Stimulated activated naive CD8-positive, alpha-beta T cell treated with anti-CD3 and anti-CD28 coated beads, Interleukin-15, amount 100 ng/mL, for 72 hours (primary cell): ENCODE measurements around the gene HEBP2.
"Not testable (repeated sequence)": the region's sequence is repeated elsewhere in the genome, so short reads cannot be mapped to it uniquely, and the experiment has no call there.

Experiments
- ATAC-seq: fragments of 150-1000 bp; cut with Tn5 transposase; 2 replicates; pipeline ENCODE4 v1.10.0; 2021; ENCODE audit warnings: mild to moderate bottlenecking, moderate library complexity
- DNase-seq, 2 donors: peaks; one replicate each; pipeline ENCODE4 v3.0.0; 2021 to 2022
- H3K27ac Mint-ChIP-seq, 2 donors: one replicate each; pipeline ENCODE4 v1.8.0; 2022; ENCODE audit warnings: mild to moderate bottlenecking in 2 of 2, mixed read lengths in 2 of 2, moderate library complexity in 2 of 2
- H3K27me3 Mint-ChIP-seq: one replicate; pipeline ENCODE4 v1.8.0; 2022; ENCODE audit warnings: mixed read lengths
- H3K4me1 Mint-ChIP-seq: one replicate; pipeline ENCODE4 v1.8.0; 2022; ENCODE audit warnings: mild to moderate bottlenecking, mixed read lengths
- H3K4me3 Mint-ChIP-seq, 2 donors: one replicate each; pipeline ENCODE4 v1.8.0; 2022; ENCODE audit warnings: mild to moderate bottlenecking in 2 of 2, mixed read lengths in 2 of 2, moderate library complexity in 1 of 2
- H3K9me3 Mint-ChIP-seq, 2 donors: one replicate each; pipeline ENCODE4 v1.8.0; 2022; ENCODE audit warnings: mixed read lengths in 2 of 2

The HEBP2 gene

DNA sequence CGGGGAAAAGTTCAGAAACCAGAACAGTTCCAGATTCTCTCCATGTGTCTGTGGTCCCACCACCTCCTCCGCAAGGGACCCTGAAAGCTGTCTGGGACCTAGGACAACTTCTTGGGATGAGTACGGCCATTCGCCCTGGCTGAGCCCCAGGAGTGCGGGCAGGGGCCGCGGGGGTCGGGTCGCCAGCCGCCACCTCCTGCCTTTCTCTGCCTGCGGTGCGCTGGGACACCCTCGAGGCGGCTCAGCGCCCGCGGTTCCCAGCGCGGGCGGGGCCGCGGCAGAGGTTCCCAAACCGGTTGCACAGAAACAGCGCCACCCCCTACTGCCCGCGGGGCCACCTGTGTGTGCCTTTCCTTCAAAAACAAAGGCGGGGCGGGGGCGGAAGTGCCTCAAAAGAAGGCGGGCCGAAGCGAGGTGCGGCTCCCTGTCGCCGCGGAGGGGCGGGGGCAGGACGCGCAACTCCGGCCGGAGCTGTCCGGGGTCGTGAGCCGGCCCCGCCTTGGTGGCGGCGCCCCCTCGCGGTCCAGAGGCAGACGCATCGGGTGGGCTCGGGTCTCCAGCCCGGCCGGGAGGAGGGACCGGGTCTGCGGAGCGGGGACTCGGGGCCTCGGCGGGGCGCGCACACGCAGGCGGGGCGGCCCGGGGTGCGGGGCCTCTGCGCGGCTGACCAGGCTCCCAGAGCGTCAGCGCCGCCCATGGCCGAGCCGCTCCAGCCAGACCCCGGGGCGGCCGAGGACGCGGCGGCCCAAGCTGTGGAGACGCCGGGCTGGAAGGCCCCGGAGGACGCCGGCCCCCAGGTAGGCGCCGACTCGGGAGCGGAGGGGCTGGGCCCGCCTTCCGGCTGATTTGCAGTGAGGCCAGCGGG is at the start of gene HEBP2:
HEBP2 (plus strand) TSS at position 423 of the 865 bp plus-strand sequence; CDS start at position 696, 273 bp downstream.
- DNase-seq (peak; percentile 88 to 93), ATAC-seq (peak; percentile 90)
- Mint-ChIP-seq H3K27me3 (no peaks in the 10 kb centered on the region), H3K9me3 (no peaks in the 10 kb centered on the region), H3K4me1 (peaks cover 26% of the 10 kb centered on the region), H3K27ac (peak within 1 kb of the TSS; percentile 80 to 94), H3K4me3 (peak within 1 kb of the TSS; percentile 82 to 89)

- H3K4me3 Mint-ChIP-seq = no peak overlapping the region
- no peak for DNase-seq
- no peaks in the 10 kb centered on the region for H3K4me1 Mint-ChIP-seq
- peaks cover 24% of the 10 kb centered on the region for H3K27me3 Mint-ChIP-seq
- no peak for ATAC-seq
- H3K9me3 Mint-ChIP-seq = no peaks in the 10 kb centered on the region
- no peak overlapping the region for H3K27ac Mint-ChIP-seq
Observed at GRCh38 chr6:138357928-138358327, 46.1 kb upstream of the HEBP2 start.

GRCh38 chr6:138368684-138369083 is 35.3 kb upstream of the HEBP2 start:
- H3K4me3 Mint-ChIP-seq, ATAC-seq, DNase-seq, H3K27ac Mint-ChIP-seq, H3K4me1 Mint-ChIP-seq: not testable (repeated sequence)
- Mint-ChIP-seq H3K27me3 (peaks cover 32% of the 10 kb centered on the region), H3K9me3 (peaks cover 0 to 14% of the 10 kb centered on the region in 2 donors)

GRCh38 chr6:138370631-138371451 is 33.2 kb upstream of the HEBP2 start:
- Mint-ChIP-seq H3K27me3 (peaks cover 17% of the 10 kb centered on the region), H3K4me1 (no peaks in the 10 kb centered on the region), H3K4me3 (no peak overlapping the region), H3K9me3 (peaks cover 0 to 6% of the 10 kb centered on the region in 2 donors), H3K27ac (peak overlapping the region; percentile 28 to 57)
- DNase-seq (no peak), ATAC-seq (no peak)

- Mint-ChIP-seq H3K9me3 (peaks cover 0 to 6% of the 10 kb centered on the region in 2 donors), H3K4me1 (no peaks in the 10 kb centered on the region), H3K27ac (no peak overlapping the region), H3K27me3 (peaks cover 13% of the 10 kb centered on the region), H3K4me3 (no peak overlapping the region)
- no peak for DNase-seq
- no peak for ATAC-seq
Observed at GRCh38 chr6:138371452-138371711, 32.6 kb upstream of the HEBP2 start.

DNA sequence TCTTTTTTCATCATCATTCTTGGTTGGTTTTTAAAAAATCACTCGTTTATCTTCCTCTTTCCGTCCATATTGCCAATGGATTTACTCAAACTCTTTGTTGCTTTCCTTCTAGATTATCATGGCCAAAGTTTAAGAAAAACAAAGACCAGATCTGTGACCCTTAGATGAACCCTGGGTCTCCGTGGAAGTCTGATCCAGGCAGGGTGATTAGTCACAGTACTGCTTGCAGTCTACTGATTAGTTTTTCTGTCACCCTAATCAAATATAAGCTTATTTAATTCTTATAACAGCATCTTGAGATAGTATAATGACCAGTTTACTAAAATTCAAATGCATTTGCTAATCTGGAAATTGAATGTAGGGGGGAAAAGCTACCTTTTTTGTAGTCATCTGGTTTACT is 32.3 kb upstream of the HEBP2 start:
- peaks cover 0 to 6% of the 10 kb centered on the region in 2 donors for H3K9me3 Mint-ChIP-seq
- H3K4me1 Mint-ChIP-seq = no peaks in the 10 kb centered on the region
- ATAC-seq (no peak), DNase-seq (no peak)
- H3K27me3 Mint-ChIP-seq = peaks cover 10% of the 10 kb centered on the region
- peak overlapping the region in 1 of 2 donors; percentile 76 for H3K27ac Mint-ChIP-seq
- H3K4me3 Mint-ChIP-seq = no peak overlapping the region

- no peak overlapping the region for H3K27ac Mint-ChIP-seq
- no peaks in the 10 kb centered on the region for H3K27me3 Mint-ChIP-seq
- no peaks in the 10 kb centered on the region for H3K4me1 Mint-ChIP-seq
- H3K4me3 Mint-ChIP-seq = no peak overlapping the region
- ATAC-seq = peak; percentile 72
- H3K9me3 Mint-ChIP-seq = no peaks in the 10 kb centered on the region
- DNase-seq = no peak
Observed at GRCh38 chr6:138372711-138373463, 31.1 kb upstream of the HEBP2 start.

DNA sequence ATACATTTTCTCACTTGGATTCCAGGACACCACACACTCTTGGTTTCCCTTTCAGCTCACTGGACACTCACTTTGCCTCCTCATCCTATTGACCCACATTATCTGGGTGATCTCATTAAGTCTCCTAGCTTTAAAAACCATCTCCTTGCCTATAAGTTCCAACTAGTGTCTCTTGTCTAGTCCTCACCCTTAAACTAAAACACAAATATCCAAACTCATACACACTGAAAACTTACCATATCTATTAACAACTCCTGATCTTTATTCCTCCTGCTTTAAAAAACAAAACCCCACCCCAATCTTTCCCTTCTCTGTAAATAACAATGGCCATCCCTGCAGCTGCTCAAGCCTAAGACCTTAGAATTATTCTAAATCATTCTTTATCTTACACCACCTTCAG is 29.8 kb upstream of the HEBP2 start:
- ATAC-seq (no peak), DNase-seq (no peak)
- H3K4me3 Mint-ChIP-seq = no peak overlapping the region
- no peaks in the 10 kb centered on the region for H3K4me1 Mint-ChIP-seq
- no peaks in the 10 kb centered on the region for H3K27me3 Mint-ChIP-seq
- no peaks in the 10 kb centered on the region for H3K9me3 Mint-ChIP-seq
- H3K27ac Mint-ChIP-seq = no peak overlapping the region

DNA sequence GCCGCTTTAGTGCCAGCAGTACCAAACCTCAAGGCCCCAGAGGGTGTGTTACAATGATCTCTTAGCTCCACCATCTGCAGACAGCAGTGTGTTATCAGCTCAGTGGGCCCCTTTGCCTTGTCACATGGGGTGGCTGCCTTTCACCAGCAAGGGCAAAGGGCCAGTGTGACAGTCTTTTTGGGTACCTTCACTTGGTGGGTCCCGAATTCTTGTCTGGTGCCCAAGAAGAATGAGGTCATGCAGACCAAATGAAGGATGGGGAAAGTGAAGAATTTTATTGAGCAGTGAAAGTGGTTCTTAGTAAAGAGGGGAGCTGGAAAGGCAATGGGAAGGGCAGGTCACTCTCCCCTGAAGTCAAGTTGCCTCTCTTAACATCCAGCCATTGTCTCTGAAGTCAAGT is 29.2 kb upstream of the HEBP2 start:
- Mint-ChIP-seq H3K4me3 (no peak overlapping the region), H3K27me3 (no peaks in the 10 kb centered on the region), H3K4me1 (no peaks in the 10 kb centered on the region), H3K27ac (no peak overlapping the region), H3K9me3 (no peaks in the 10 kb centered on the region)
- ATAC-seq (no peak), DNase-seq (no peak)

DNA sequence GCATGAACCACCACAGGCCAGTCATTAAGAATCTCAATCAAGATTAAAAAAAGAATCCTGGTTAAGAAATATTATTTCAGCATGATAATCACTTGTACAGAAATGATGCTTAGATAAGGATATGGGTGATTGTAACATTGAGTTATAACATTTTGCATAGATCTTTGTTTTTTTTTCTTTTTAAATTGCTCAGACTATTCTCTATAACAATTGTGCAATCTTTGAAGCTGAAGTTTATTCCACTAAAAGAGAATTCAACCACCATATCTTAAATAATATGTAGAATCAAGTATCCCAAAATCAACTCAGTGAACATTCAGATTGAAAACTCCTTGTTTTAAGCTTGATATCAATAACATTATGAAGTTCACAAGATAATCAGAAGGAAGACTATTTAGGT is 27.0 kb upstream of the HEBP2 start:
- Mint-ChIP-seq H3K27me3 (no peaks in the 10 kb centered on the region), H3K4me3 (no peak overlapping the region), H3K4me1 (no peaks in the 10 kb centered on the region), H3K9me3 (no peaks in the 10 kb centered on the region), H3K27ac (no peak overlapping the region)
- ATAC-seq (no peak), DNase-seq (no peak)

DNA sequence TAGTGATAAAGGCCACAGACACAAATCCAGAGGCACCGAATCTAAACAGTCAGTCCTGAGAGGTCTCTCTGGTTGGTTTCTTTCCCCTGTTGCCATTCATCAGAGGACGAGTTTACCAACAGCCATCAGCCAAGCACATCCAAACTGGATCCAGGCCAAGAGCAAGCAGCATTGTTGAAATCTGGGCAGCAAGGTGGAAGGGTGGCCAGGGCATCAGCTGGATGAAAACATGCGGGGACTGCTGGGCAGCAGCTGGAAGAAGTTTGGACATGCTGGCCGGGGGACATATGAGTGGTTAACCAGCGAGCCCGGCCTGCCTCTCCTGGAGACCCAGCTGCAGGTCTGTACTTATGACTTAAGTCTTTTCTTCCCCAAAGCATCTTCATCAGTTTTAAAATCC is 26.2 kb upstream of the HEBP2 start, which contains the start of gene SMIM28:
SMIM28 (plus strand) TSS at position 62 of the 400 bp plus-strand sequence; CDS start at position 230, 168 bp downstream.
- Mint-ChIP-seq H3K4me3 (no peak within 1 kb of the TSS), H3K4me1 (no peaks in the 10 kb centered on the region), H3K27ac (no peak within 1 kb of the TSS), H3K9me3 (no peaks in the 10 kb centered on the region), H3K27me3 (no peaks in the 10 kb centered on the region)
- no peak for DNase-seq
- ATAC-seq = no peak

DNA sequence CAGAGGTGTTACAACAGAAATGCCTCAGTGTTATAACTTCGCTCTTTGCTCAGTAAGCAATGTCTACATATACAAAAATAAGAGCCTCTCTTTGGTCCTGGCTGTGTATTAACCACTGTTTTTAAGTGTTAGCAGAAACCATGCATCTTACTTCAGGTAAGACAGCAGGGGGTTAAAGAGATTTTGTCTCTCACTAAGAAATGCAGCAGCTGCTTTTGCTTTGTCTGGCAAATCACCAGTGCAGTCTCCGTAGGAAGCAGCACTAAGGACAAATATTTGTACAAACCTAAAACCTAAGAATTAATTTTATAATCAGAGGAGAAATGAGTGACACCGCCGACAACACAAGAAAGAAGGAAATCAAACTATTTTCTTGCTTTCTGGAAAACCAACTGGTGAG is 25.6 kb upstream of the HEBP2 start:
- ATAC-seq (no peak), DNase-seq (no peak)
- Mint-ChIP-seq H3K27me3 (no peaks in the 10 kb centered on the region), H3K4me1 (no peaks in the 10 kb centered on the region), H3K27ac (no peak overlapping the region), H3K4me3 (no peak overlapping the region), H3K9me3 (no peaks in the 10 kb centered on the region)

GRCh38 chr6:138382498-138383265 is 21.3 kb upstream of the HEBP2 start:
- Mint-ChIP-seq H3K9me3 (no peaks in the 10 kb centered on the region), H3K4me3 (no peak overlapping the region), H3K27ac (no peak overlapping the region), H3K27me3 (no peaks in the 10 kb centered on the region), H3K4me1 (no peaks in the 10 kb centered on the region)
- DNase-seq (no peak), ATAC-seq (no peak)

- H3K9me3 Mint-ChIP-seq = no peaks in the 10 kb centered on the region
- H3K27ac Mint-ChIP-seq = no peak overlapping the region
- peaks cover 3% of the 10 kb centered on the region for H3K27me3 Mint-ChIP-seq
- no peak overlapping the region for H3K4me3 Mint-ChIP-seq
- no peaks in the 10 kb centered on the region for H3K4me1 Mint-ChIP-seq
- ATAC-seq (no peak), DNase-seq (no peak)
Observed at GRCh38 chr6:138383776-138384175, 20.2 kb upstream of the HEBP2 start.

- ATAC-seq (no peak), DNase-seq (no peak)
- Mint-ChIP-seq H3K27ac (no peak overlapping the region), H3K4me3 (no peak overlapping the region), H3K4me1 (no peaks in the 10 kb centered on the region), H3K27me3 (peaks cover 9% of the 10 kb centered on the region), H3K9me3 (no peaks in the 10 kb centered on the region)
Observed at GRCh38 chr6:138386897-138387296, 17.1 kb upstream of the HEBP2 start.
